ENCODE measurements around the gene GNG7. TPM values are rescaled to one million over a fixed set of nuclear protein-coding genes. Genes with fewer than 3 reads are reported as not detected.

The GNG7 gene
- polyA plus RNA-seq, 1 experiment = 0.22 TPM

DNA sequence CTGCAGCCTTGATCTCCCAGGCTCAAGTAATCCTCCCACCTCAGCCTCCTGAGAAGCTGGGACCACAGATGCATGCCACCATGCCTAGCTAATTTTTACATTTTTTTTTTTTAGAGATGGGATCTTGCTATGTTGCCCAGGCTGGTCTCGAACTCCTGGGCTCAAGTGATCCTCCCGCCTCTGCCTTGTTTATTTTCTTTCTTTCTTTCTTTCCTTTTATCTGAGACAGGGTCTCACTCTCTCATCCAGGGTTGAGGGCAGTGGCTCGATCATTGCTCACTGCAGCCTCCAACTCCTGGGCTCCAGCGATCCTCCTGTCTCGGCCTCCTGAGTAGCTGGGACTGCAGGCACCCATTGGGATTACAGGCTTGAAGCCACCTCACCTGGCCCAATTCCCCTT lies 3.8 kb upstream of the GNG7 start:
- Histone ChIP-seq H3K36me3 (ENCODE audit: control insufficient read depth, insufficient read depth, low read length) (no peaks in the 10 kb centered on the region), H3K27me3 (ENCODE audit: control insufficient read depth, insufficient read depth, low read length) (peaks cover 8% of the 10 kb centered on the region), H3K4me3 (ENCODE audit: low read depth, low read length) (no peak overlapping the region)
- POLR2A ChIA-PET = no interaction called here
- CTCF ChIA-PET = no interaction called here
- no peak for TF ChIP-seq CTCF (IDR thresholded peaks at IDR 0.05; ENCODE audit: insufficient read depth, low read depth, low read length)
- no peak for DNase-seq (ENCODE audit: low read depth)

DNA sequence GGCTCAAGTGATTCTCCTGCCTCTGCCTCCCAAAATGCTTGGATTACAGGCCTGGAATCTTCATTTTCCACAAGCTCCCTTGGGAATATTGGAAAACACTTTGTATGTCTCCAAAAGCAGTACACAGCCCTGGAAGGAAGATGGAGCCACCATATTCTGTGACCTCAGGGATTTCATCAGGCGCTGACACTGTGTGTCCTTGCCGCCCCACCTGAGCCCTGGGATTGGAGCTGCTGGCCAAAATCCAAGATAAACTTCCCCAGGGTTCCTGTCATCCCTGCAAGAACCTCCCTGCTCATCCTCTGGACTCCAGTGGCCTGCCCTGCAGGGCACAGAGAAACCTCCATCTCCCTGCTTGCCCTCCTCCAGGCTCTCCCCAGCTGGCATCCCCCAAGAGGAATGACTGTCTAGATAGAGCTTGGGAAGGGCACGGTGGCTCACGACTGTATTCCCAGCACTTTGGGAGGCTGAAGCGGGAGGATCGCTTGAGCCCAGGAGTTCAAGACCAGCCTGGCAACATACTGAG lies 1.3 kb upstream of the GNG7 start:
- Histone ChIP-seq H3K4me3 (ENCODE audit: low read depth, low read length) (no peak overlapping the region), H3K27me3 (ENCODE audit: control insufficient read depth, insufficient read depth, low read length) (peaks cover 15% of the 10 kb centered on the region), H3K36me3 (ENCODE audit: control insufficient read depth, insufficient read depth, low read length) (no peaks in the 10 kb centered on the region)
- no peak for DNase-seq (ENCODE audit: low read depth)
- TF ChIP-seq CTCF (IDR thresholded peaks at IDR 0.05; ENCODE audit: insufficient read depth, low read depth, low read length) = no peak
- CTCF ChIA-PET = interaction anchor here (1.2 to 2.9 kb wide), 2 partner anchors 10 to 46 kb away, joined by 4 to 9 read pairs; no protein-coding TSS in a partner anchor
- POLR2A ChIA-PET = no interaction called here

DNA sequence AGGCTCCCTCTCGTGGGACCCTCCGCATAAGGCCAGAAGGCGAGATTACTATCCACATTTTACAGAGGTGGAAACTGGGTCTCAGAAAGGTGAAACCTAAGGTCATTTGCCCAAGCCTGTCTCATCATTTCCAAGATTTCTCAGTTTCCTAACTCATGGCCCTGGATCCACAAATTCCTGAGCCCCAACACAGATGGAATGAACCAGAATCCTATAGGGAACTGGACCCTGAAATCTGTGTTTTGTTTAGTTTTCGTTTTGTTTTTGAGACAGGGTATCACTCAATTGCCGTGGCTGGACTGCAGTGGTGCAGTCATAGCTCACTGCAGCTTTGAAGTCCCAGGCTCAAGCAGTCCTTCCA lies 563 bp upstream of the GNG7 start:
- Histone ChIP-seq H3K4me3 (ENCODE audit: low read depth, low read length) (peak overlapping the region; percentile 12; the same call in 1 of the 2 replicates), H3K27me3 (ENCODE audit: control insufficient read depth, insufficient read depth, low read length) (peaks cover 15% of the 10 kb centered on the region), H3K36me3 (ENCODE audit: control insufficient read depth, insufficient read depth, low read length) (no peaks in the 10 kb centered on the region)
- no peak for TF ChIP-seq CTCF (IDR thresholded peaks at IDR 0.05; ENCODE audit: insufficient read depth, low read depth, low read length)
- no peak for DNase-seq (ENCODE audit: low read depth)
- CTCF ChIA-PET = interaction anchor here (1.2 to 2.9 kb wide), 2 partner anchors 10 to 47 kb away, joined by 4 to 9 read pairs; no protein-coding TSS in a partner anchor
- POLR2A ChIA-PET = no interaction called here

GRCh38 chr19:2701361-2702169 lies 929 bp downstream of the GNG7 start:
- CTCF ChIA-PET = interaction anchor here (1.2 to 2.9 kb wide), 3 partner anchors 48 to 53 kb away, joined by 7 to 9 read pairs (median 7); no protein-coding TSS in a partner anchor
- Histone ChIP-seq H3K27me3 (ENCODE audit: control insufficient read depth, insufficient read depth, low read length) (peaks cover 15% of the 10 kb centered on the region), H3K36me3 (ENCODE audit: control insufficient read depth, insufficient read depth, low read length) (no peaks in the 10 kb centered on the region), H3K4me3 (ENCODE audit: low read depth, low read length) (no peak overlapping the region)
- POLR2A ChIA-PET = interaction anchor here (0.6 kb wide), 1 partner anchor 140 kb away, joined by 3 read pairs; the partner anchor contains the start of gene ZNF555
- TF ChIP-seq CTCF (IDR thresholded peaks at IDR 0.05; ENCODE audit: insufficient read depth, low read depth, low read length) = no peak
- DNase-seq (ENCODE audit: low read depth) = no peak

DNA sequence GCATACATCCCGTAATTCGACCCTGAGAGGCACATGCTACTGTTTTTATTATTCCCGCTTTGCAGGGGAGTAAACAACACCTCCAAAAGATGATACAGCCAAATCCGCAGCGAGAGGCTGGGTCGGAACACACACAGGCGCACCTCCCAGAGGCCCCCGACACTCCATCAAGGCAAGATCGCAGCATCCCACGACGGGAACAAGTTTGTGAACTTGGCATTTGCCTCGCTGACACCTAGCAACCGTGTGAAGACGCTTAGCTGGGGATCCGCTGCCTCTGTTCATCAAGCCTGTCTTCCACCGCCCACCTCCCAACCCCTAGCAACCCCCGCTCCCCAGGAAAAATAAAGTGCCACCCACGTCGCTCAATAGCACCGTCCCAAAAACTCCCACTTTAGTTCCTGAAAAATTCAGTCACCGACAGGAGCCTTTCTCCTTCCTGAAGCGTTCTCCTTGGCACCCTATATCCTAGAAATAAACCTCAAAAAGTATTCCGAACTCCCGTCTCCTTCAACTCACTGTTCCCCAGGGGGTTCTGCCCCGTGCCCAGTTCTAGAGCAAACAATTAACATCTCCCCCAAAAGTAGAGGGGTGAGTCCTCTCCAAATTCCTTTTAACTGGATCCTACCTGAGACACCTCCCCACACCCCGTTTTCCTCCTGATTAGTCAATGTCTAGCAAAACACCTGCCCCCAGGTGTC lies 1.7 kb downstream of the GNG7 start:
- H3K27me3 ChIP-seq (ENCODE audit: control insufficient read depth, insufficient read depth, low read length) = peaks cover 15% of the 10 kb centered on the region
- TF ChIP-seq CTCF (IDR thresholded peaks at IDR 0.05; ENCODE audit: insufficient read depth, low read depth, low read length) = no peak
- ChIA-PET POLR2A (no interaction called here), CTCF (interaction anchor here (1.2 to 2.0 kb wide), 2 partner anchors 48 to 52 kb away, joined by 7 read pairs; no protein-coding TSS in a partner anchor)
- no peak for DNase-seq (ENCODE audit: low read depth)
- H3K4me3 ChIP-seq (ENCODE audit: low read depth, low read length) = no peak overlapping the region
- no peaks in the 10 kb centered on the region for H3K36me3 ChIP-seq (ENCODE audit: control insufficient read depth, insufficient read depth, low read length)

All from BJ (cell line).